Cerebellar cortex (tissue), 1 donor: Measurements from ENCODE around the gene LGALS4.
"Not testable (repeated sequence)": the region's sequence is repeated elsewhere in the genome, so short reads cannot be mapped to it uniquely, and the experiment has no call there.

Source experiments
- DNase-seq: peaks from one replicate; pipeline ENCODE4 v3.0.0-alpha.2; 2015; ENCODE audit warnings: low spot score

LGALS4 gene

GRCh38 chr19:38770228-38770948 lies 42.4 kb downstream of the LGALS4 start:
- not testable (repeated sequence) for DNase-seq

DNA sequence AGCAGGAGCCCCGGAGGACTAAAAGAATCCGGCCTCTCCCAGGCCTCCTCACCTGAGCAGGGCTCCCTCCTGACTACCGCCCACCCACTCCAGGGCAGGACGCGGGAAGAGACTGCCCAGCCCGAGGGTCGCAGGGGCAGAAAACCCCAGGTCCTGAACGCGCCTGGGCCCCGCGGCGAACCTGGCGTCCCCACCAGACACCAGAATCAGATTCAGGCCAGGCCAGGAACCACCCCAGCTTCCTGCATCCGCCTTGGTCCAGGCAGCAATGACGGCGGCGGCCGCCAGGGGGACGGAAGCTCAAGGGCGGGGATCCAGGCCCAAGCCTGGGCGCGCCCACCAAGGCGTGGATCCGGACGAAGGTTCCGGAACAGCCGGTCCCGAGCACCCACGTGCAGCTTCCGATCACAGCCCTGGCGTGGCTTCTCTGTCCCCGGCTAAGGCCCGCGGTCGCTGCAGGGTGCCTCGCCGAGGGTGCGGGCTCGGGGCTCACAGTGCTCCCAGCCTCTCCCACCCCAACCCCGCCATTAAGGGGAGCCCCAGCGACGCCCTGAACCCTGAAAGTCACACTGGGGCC lies 43.0 kb downstream of the LGALS4 start:
- no peak for DNase-seq

- no peak for DNase-seq
Measured at GRCh38 chr19:38766276-38767047, 46.3 kb downstream of the LGALS4 start.

DNA sequence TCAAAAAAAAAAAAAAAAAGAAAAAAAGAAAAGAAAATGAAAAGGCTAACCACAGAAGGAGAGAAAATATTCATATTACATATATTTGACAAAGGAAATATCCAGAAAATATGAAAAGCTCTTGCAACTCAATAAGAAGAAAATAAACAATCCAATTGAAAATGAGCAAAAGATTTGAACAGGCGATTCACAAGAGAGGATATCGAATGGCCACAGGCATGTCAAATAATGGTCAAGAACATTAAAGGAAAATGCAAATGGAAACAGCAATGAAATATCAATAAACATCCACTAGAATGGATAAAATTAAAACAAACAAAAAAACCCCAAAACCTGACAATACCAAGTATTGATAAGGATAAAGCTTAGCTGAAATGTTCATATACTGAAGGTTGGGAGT lies 47.5 kb downstream of the LGALS4 start:
- no peak for DNase-seq

DNA sequence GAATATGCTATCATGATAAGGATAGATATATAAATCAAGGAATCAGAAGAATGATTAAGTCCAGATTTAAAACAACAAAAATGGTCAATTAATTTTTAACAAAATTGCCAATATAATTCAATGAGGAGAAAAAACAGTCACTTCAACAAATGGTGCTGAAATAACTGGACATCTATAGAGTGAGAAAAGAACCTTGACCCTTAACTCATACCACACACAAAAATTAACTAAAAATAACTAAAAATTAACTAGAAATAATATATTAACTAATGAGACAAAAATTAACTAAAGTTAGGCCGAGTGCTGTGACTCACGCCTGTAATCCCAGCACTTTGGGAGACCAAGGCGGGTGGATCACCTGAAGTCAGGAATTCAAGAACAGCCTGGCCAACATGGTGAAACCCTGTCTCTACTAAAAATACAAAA lies 48.9 kb downstream of the LGALS4 start:
- no peak for DNase-seq

GRCh38 chr19:38761884-38762389 lies 50.8 kb downstream of the LGALS4 start:
- DNase-seq, result not testable (repeated sequence)

- DNase-seq, result not testable (repeated sequence)
Measured at GRCh38 chr19:38760805-38761517, 51.8 kb downstream of the LGALS4 start.

- DNase-seq, result no peak
Measured at GRCh38 chr19:38759590-38760003, 53.1 kb downstream of the LGALS4 start.

DNA sequence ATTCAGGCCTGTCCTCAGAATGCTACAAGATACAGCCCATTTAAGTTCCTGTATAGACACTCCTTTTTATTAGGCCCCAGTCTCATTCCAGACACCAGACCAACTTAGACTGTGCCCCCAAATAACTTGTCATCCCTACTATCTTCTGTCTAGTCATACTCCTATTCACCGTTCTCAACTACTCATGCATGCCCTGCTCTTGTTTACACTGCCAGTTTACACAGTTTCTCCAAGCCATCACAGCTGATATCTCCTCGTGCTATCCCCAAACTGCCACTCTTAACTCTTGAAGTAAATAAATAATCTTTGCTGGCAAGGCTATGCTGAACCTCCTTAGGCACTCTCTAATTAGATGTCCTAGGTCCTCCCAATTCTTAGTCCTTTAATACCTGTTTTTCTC lies 58.5 kb downstream of the LGALS4 start:
- DNase-seq, result not testable (repeated sequence)

GRCh38 chr19:38753783-38754182 lies 59.0 kb downstream of the LGALS4 start:
- DNase-seq, result not testable (repeated sequence)
